CD4-positive, alpha-beta T cell treated with Interleukin-4 for 4 hours (primary cell): Measurements from ENCODE around the gene MKKS.

ENCODE experiments used
- DNase-seq: peaks from one replicate; pipeline ENCODE4 v3.0.0-alpha.2; 2020

Gene MKKS

GRCh38 chr20:10367693-10367942 lies 66.4 kb downstream of the MKKS start:
- no peak for DNase-seq

DNA sequence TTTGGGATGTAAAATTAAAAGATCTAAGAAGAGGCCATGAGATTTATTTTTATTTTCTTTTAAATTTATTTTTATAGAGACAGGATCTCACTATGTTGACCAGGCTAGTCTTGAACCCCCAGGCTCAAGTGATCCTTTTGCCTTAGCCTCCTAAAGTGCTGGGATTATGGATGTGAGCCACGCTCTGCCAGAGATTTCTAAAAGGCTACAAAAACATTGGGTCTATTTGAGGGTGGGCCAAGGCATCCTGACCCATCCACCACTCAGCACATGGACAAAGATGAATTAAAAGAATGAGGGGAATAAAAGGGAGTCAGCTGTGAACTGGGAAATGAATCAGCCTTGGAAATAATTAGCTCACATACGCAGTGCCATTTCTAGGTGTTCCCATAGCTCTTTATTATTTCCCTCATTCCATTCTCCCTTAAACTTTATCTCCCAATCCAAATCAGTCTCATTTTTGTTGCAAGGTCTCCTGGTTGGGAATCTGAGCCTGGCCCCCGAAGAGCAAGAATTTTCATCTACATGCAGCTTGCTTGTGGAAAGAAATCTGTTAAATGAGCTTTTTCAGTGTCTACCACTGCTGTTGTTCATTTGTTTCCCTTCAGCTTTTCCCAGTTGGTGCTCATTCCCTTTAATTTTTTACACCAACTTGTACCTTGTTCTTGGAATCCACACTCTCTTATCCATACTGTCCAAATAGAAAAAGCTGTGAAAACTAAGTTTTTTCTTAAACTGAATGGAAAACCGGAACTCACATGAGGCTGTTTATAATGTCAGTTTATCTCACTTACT lies 66.9 kb downstream of the MKKS start:
- DNase-seq = no peak

GRCh38 chr20:10362674-10363073 lies 71.3 kb downstream of the MKKS start:
- DNase-seq = no peak

DNA sequence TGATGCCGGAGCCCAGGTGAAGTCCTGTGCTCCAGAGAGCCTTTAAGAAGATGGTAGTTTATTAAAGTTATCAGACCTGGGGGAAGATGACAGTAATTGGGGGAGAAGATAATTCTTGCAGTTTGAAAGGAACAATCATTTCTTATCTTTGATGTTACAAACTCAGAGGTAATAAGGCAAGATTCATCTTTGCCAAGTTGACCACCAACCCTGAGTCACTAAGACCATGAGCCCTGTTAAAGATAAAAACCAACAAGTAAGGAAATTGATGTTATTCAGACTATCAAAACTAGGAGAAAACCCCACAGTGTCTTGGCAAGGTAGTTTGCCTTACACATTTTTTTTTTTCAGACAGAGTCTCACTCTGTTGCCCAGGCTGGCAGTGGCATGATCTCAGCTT lies 73.1 kb downstream of the MKKS start:
- no peak for DNase-seq

- DNase-seq = no peak
These were observed 74.4 kb downstream of the MKKS start for GRCh38 chr20:10359621-10360040.

DNA sequence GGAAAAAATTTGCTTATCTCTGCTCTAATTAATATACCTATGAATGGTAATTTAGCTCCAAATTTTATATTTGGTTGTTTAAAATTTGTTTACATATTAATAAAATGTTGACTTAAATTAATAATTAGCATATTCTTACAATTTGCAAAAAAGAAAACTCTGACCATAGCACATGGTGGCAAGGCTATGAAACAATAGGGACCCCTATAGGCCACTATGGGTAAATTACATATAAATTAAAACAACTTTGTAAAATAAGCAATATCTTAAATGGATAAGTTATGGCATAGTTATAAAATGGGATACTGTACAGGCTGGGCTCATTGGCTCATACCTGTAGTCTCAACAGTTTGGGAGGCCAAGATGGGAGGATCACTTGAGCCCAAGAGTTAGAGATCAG lies 76.0 kb downstream of the MKKS start:
- no peak for DNase-seq

DNA sequence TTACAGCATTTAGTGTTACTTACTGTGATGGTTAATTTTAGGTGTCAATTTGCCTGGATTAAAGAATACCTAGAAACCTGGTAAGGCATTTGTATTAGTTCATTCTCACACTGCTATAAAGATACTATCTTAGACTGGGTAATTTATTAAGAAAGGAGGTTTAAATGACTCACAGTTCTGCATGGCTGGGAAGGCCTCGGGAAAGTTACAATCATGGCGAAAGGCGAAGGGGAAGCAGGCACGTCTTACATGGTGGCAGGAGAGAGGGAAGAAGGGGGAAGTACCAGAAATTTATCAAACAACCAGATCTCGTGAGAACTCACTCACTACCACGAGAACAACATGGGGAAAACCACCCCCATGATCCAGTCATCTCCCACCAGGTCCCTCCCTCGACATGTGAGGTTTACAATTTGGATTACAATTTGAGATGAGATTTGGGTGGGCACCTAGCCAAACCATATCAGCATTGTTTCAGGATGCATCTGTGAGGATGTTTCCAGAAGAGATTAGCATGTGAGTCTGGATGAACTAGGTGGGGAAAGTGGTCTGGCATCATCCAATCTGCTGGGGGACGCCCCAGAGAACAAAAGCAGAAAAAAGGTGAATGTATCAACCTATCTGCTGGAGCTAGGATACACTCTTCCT lies 76.8 kb downstream of the MKKS start:
- DNase-seq = no peak

GRCh38 chr20:10356628-10357027 lies 77.4 kb downstream of the MKKS start:
- no peak for DNase-seq

DNA sequence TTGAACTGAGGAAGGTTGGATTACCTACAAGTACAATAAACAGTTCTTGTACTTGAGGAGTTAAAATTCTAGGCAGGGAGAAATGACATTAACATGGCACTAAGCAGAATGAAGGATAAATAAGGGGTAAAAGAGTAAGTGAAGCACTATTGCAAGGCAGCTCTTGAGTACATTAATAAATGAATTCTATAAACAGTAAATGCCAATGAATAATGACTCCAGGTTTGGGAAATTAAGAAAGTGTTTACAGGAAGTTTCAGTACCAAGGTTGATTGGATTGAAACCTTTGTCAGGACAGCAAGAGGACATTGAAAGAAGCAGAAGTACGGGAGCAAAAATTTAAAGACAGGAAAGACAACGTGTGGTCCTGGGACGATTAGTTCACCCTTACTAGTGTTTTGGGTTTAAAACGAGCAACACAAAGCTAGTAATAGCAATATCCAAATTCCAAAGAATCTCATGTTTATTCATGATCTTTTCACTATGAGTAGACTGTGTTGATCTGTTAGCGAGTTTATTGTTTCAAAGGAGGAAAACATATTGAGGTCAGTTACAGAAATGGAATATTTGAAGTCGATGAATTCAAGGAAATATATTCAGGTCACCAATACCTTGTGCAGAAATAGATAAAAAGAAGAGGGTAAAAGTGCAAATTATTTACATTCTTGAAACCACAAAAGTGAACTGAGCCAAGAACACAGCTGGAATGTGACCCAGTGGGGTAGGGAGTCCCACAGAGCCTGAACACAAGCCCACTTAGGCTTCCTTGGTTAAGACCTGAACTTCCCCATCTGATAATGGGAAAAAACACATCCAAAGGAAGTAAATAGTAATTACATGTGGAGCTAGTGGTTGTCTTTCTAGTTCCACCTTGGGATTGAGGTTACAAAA lies 80.8 kb downstream of the MKKS start:
- DNase-seq = no peak
